Hindlimb muscle (tissue), 1 donor: ENCODE results near the gene OR6X1. TPM values are rescaled to one million over a fixed set of nuclear protein-coding genes. Genes with fewer than 3 reads are reported as not detected.

Experiments used
- polyA plus RNA-seq: library from polyadenylated mRNA; unstranded; fragments of 120-200 nt; gene quantifications from one replicate; pipeline ENCODE4 v1.2.1, GENCODE V29; 2013; ENCODE audit not compliant: insufficient read length

OR6X1 gene
- polyA plus RNA-seq, 1 donor: not detected

Other genes starting within 250 kb of the OR6X1 start
- gene SCN3B, start 99.9 kb downstream of the OR6X1 start, polyA plus RNA-seq: 45.1 TPM
- 20.6 TPM for gene ZNF202, start 12.9 kb downstream of the OR6X1 start, polyA plus RNA-seq
- not detected for gene OR6M1, start 51.8 kb upstream of the OR6X1 start, polyA plus RNA-seq
- not detected for gene TMEM225, start 131.2 kb upstream of the OR6X1 start, polyA plus RNA-seq
- 0.18 TPM for gene OR8D4, start 147.6 kb upstream of the OR6X1 start, polyA plus RNA-seq
- not detected for gene OR4D5, start 185.1 kb upstream of the OR6X1 start, polyA plus RNA-seq
- not detected for gene OR6T1, start 189.3 kb upstream of the OR6X1 start, polyA plus RNA-seq
- gene OR10S1, start 223.3 kb upstream of the OR6X1 start, polyA plus RNA-seq: not detected
- not detected for gene OR10G6, start 240.6 kb upstream of the OR6X1 start, polyA plus RNA-seq